Calu3 (cell line): ENCODE data around the gene COL6A2. TPM values are rescaled to one million over a fixed set of nuclear protein-coding genes. Genes with fewer than 3 reads are reported as not detected.

Experiments used
- BruUV-seq: library from RNA; stranded (reverse); fragments of 400-500 nt; replicated peaks from 2 replicates; lab custom pipeline; 2021; lab: Mats Ljungman, UMichigan
- CTCF ChIA-PET: fragments of 300-600 bp; sonication (Branson Sonifier 250); formaldehyde crosslinking; loops from one replicate; lab custom pipeline; 2022; ENCODE audit warnings: antibody characterized with exemption; lab: Charles Lee
- DNase-seq: peaks from one replicate; pipeline ENCODE4 v3.0.0; 2022
- H3K27ac Mint-ChIP-seq: one replicate; pipeline ENCODE4 v1.8.0; 2022; ENCODE audit warnings: mixed read lengths; ENCODE audit not compliant: unreplicated experiment
- H3K27me3 Mint-ChIP-seq: one replicate; pipeline ENCODE4 v1.8.0; 2022; ENCODE audit warnings: mixed read lengths; ENCODE audit not compliant: unreplicated experiment
- H3K36me3 Mint-ChIP-seq: one replicate; pipeline ENCODE4 v1.8.0; 2022; ENCODE audit warnings: mild to moderate bottlenecking, moderate library complexity, mixed read lengths; ENCODE audit not compliant: insufficient read depth, unreplicated experiment
- H3K4me1 Mint-ChIP-seq: one replicate; pipeline ENCODE4 v1.8.0; 2022; ENCODE audit warnings: mild to moderate bottlenecking, low read depth, mixed read lengths; ENCODE audit not compliant: unreplicated experiment
- H3K4me3 Mint-ChIP-seq: one replicate; pipeline ENCODE4 v1.8.0; 2022; ENCODE audit warnings: mild to moderate bottlenecking, low read depth, moderate library complexity, mixed read lengths; ENCODE audit not compliant: unreplicated experiment
- H3K9me3 Mint-ChIP-seq: one replicate; pipeline ENCODE4 v1.8.0; 2022; ENCODE audit warnings: low read depth, mixed read lengths; ENCODE audit not compliant: unreplicated experiment
- CTCF ChIP-seq: fragments of 200-600 bp; IDR thresholded peaks from one replicate; pipeline ENCODE4 v1.8.0; 2022; ENCODE audit warnings: antibody characterized with exemption; ENCODE audit not compliant: unreplicated experiment
- intact Hi-C: fragments of 100-400 bp; cut with micrococcal nuclease; formaldehyde crosslinking; loops from one replicate; pipeline ENCODE4 v1.10.0; 2022; ENCODE audit not compliant: unreplicated experiment
- total RNA-seq: library from RNA; stranded (reverse); gene quantifications from 2 replicates; pipeline ENCODE4 v1.2.3, GENCODE V29; 2022

Gene COL6A2
- total RNA-seq, 1 experiment from 2014 or later = 3.4 TPM

GRCh38 chr21:46154155-46154954, 56.4 kb downstream of the COL6A2 start:
- Mint-ChIP-seq H3K4me1 (no peaks in the 10 kb centered on the region), H3K9me3 (no peaks in the 10 kb centered on the region), H3K4me3 (no peak overlapping the region), H3K36me3 (peaks cover 1% of the 10 kb centered on the region), H3K27me3 (no peaks in the 10 kb centered on the region), H3K27ac (no peak overlapping the region)
- CTCF ChIA-PET = interaction anchor here (0.5 kb wide), 1 partner anchor 188 kb away, joined by 3 read pairs; no protein-coding TSS in a partner anchor
- intact Hi-C loops = no loop called here
- TF ChIP-seq CTCF = no peak
- no peak for DNase-seq
- no TSS peak for BruUV-seq

DNA sequence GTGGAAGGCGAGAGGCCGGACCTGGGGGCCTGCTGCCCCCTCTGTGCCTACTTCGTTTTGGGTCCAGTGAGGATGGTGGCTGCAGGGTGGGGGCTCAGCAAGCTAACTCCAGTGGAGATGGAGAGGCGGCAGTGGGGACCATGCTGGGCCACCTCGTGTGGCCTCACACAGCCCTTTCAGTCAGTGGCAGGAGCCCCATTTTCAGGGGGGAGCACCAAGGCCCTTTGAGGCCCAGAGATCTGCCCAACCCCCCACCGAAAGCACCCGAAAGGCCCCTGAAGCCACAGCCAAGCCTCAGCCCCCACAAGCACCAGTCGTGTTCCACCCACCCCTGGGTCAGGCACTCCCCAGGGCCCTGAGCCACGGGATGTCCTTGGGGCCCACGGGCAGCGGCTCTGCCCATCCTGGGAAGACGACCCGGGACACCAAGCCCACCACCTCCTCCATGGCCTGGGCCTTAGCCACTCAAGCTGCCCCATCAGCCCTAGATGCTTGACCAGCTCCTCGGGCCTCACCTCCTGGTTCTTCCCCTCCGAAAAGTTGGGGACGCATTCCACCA, 57.1 kb downstream of the COL6A2 start:
- CTCF ChIA-PET = no interaction called here
- no peak for DNase-seq
- TF ChIP-seq CTCF = no peak
- Mint-ChIP-seq H3K4me1 (no peaks in the 10 kb centered on the region), H3K27ac (no peak overlapping the region), H3K4me3 (no peak overlapping the region), H3K36me3 (peaks cover 5% of the 10 kb centered on the region), H3K9me3 (no peaks in the 10 kb centered on the region), H3K27me3 (no peaks in the 10 kb centered on the region)
- intact Hi-C loops = no loop called here
- no TSS peak for BruUV-seq

GRCh38 chr21:46155514-46156377, 57.8 kb downstream of the COL6A2 start, which contains the start of gene FTCD:
FTCD (minus strand) TSS chr21:46155579; CDS start chr21:46155523, 56 bp downstream.
- no peak within 1 kb of the TSS for H3K27ac Mint-ChIP-seq
- intact Hi-C loops = no loop called here
- no peaks in the 10 kb centered on the region for H3K27me3 Mint-ChIP-seq
- CTCF ChIA-PET = no interaction called here
- BruUV-seq = no TSS peak
- no peaks in the 10 kb centered on the region for H3K9me3 Mint-ChIP-seq
- H3K4me1 Mint-ChIP-seq = no peaks in the 10 kb centered on the region
- no peak within 1 kb of the TSS for H3K4me3 Mint-ChIP-seq
- no peak for TF ChIP-seq CTCF
- no peak for DNase-seq
- peaks cover 11% of the 10 kb centered on the region for H3K36me3 Mint-ChIP-seq

DNA sequence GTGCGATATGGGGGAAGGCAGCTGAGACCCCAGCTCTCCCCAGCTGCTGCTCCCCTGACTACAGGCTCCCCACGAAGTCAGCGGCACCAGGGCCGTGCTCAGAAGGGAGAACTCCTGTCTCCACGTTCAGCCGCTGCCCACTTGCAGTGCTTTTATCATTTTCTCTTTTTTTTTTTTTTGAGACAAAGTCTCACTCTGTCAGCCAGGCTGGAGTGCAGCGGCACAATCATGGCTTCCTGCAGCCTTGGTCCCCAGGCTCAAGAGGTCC, 58.4 kb downstream of the COL6A2 start:
- H3K27ac Mint-ChIP-seq = no peak overlapping the region
- H3K27me3 Mint-ChIP-seq = no peaks in the 10 kb centered on the region
- BruUV-seq = no TSS peak
- H3K4me3 Mint-ChIP-seq = no peak overlapping the region
- peaks cover 16% of the 10 kb centered on the region for H3K36me3 Mint-ChIP-seq
- CTCF ChIA-PET = no interaction called here
- no peak for DNase-seq
- no peak for TF ChIP-seq CTCF
- intact Hi-C loops = no loop called here
- no peaks in the 10 kb centered on the region for H3K9me3 Mint-ChIP-seq
- H3K4me1 Mint-ChIP-seq = no peaks in the 10 kb centered on the region
